Measurements from ENCODE around the gene CEP55.
A peak's percentile ranks its signal among the peaks of the same experiment; 100 is the strongest.
"Not testable (repeated sequence)": the region's sequence is repeated elsewhere in the genome, so short reads cannot be mapped to it uniquely, and the experiment has no call there.

Gene CEP55

GRCh38 chr10:93541402-93542357 lies 45.3 kb downstream of the CEP55 start:
- no peak for DNase-seq (ENCODE audit: low read depth)
- in situ Hi-C loops (cut with HindIII; ENCODE audit: low sequenced_read_pairs): no loop called here
- no peak overlapping the region for H3K4me3 ChIP-seq (ENCODE audit: low read depth, low read length)
- TF ChIP-seq, protein P1, sequence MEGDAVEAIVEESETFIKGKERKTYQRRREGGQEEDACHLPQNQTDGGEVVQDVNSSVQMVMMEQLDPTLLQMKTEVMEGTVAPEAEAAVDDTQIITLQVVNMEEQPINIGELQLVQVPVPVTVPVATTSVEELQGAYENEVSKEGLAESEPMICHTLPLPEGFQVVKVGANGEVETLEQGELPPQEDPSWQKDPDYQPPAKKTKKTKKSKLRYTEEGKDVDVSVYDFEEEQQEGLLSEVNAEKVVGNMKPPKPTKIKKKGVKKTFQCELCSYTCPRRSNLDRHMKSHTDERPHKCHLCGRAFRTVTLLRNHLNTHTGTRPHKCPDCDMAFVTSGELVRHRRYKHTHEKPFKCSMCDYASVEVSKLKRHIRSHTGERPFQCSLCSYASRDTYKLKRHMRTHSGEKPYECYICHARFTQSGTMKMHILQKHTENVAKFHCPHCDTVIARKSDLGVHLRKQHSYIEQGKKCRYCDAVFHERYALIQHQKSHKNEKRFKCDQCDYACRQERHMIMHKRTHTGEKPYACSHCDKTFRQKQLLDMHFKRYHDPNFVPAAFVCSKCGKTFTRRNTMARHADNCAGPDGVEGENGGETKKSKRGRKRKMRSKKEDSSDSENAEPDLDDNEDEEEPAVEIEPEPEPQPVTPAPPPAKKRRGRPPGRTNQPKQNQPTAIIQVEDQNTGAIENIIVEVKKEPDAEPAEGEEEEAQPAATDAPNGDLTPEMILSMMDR (IDR thresholded peaks at IDR 0.05; ENCODE audit: low read depth, low read length, missing control alignments): peak; percentile 82

DNA sequence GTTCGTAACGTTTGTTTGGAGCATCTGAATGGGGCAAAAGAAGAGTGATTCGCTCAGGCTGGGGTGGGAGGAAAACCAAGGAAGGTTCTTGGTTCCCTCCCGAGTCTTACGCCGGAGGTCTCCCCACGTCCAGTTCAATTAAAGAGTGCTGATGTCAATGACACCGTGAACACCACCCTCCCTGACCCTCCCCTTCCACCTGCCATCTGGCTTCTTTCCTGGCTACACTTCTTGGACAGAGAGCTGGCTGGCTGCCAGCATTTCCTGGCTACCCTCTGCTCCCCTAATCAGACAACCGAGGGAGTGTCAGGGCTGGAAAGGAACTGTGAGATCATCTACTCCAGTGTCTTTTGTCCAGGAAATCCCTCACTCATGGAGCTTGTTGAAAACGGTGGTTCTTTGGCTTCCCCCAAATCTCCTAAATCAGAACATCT lies 46.0 kb downstream of the CEP55 start:
- TF ChIP-seq, protein P1 (IDR thresholded peaks at IDR 0.05; ENCODE audit: low read depth, low read length, missing control alignments): no peak
- in situ Hi-C loops (cut with HindIII; ENCODE audit: low sequenced_read_pairs): no loop called here
- no peak for DNase-seq (ENCODE audit: low read depth)
- H3K4me3 ChIP-seq (ENCODE audit: low read depth, low read length): no peak overlapping the region

DNA sequence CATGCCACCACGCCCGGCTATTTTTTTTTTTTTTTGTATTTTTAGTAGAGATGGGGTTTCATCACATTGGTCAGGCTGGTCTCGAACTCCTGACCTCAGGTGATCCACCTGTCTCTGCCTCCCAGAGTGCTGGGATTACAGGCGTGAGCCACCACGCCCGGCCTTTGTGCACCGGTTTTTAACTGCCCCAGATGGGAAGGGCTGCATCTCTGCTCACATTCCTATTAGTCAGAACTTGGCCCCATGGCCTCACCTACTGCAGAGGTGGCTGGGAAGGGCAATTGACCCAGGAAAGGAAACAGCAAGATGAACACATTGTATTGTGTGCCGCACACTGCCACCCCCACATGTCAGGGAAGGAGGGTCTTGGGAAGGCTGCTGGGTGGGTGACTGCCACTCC lies 50.6 kb downstream of the CEP55 start:
- in situ Hi-C loops (cut with HindIII; ENCODE audit: low sequenced_read_pairs); H3K4me3 ChIP-seq (ENCODE audit: low read depth, low read length); DNase-seq (ENCODE audit: low read depth): not testable (repeated sequence)

DNA sequence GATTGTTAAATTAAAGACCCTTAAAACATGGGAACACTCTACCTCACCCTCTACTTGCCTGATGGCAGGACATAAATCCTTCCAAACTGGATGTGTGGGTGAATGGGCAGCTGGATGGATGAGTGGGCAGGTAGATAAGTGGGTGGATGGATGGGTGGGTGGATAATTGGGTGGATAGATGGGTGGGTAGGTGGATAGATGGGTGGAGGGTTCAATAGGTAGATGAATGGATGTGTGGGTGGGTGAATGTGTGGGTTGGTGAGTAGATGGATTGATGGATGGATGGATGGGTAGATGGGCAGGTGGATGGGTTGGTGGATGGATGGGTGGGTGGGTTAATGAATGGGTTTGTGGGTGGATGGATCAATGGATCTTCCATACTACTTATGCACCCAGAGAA lies 51.1 kb downstream of the CEP55 start:
- H3K4me3 ChIP-seq (ENCODE audit: low read depth, low read length): no peak overlapping the region
- in situ Hi-C loops (cut with HindIII; ENCODE audit: low sequenced_read_pairs): no loop called here
- TF ChIP-seq, protein P1 (IDR thresholded peaks at IDR 0.05; ENCODE audit: low read depth, low read length, missing control alignments): no peak
- DNase-seq (ENCODE audit: low read depth): no peak

DNA sequence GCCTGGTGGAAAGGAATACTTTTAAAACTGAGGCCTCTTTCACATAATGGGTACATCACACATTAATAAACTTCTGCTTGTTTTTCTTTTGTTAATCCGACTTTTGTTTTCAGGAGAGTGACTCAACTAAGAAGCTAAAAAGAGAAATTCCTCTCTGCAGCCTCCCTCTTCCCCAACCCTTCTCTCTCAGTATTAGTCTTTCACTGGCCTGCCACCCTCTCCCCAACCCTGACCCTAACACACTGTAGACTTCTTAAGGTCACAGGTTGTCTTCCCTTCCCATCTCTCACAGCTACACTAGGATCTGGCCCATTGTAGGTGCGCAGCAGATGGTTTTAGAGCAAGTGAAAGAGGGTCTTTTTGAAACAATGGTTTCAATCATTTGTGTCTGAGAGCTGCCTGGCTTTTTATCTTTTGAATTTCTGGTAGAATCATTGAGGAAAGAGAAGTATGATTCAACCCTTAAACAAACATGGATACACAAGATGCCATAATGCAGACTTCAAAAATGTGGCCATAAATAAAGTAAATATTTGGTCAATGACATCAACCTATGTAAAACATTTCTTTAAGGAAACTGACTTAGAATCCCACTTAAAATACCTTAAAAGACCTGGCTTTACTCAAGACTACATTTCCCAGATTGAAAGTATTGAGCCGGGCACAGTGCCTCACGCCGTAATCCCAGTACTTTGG lies 52.1 kb downstream of the CEP55 start:
- DNase-seq (ENCODE audit: low read depth): no peak
- no peak overlapping the region for H3K4me3 ChIP-seq (ENCODE audit: low read depth, low read length)
- TF ChIP-seq, protein P1 (IDR thresholded peaks at IDR 0.05; ENCODE audit: low read depth, low read length, missing control alignments): no peak
- in situ Hi-C loops (cut with HindIII; ENCODE audit: low sequenced_read_pairs): no loop called here

- TF ChIP-seq, protein P1 (IDR thresholded peaks at IDR 0.05; ENCODE audit: low read depth, low read length, missing control alignments): no peak
- in situ Hi-C loops (cut with HindIII; ENCODE audit: low sequenced_read_pairs): no loop called here
- no peak for DNase-seq (ENCODE audit: low read depth)
- H3K4me3 ChIP-seq (ENCODE audit: low read depth, low read length): no peak overlapping the region
These were observed 54.2 kb downstream of the CEP55 start for GRCh38 chr10:93550606-93551005.

GRCh38 chr10:93552780-93553179 lies 56.4 kb downstream of the CEP55 start:
- TF ChIP-seq, protein P1 (IDR thresholded peaks at IDR 0.05; ENCODE audit: low read depth, low read length, missing control alignments): no peak
- in situ Hi-C loops (cut with HindIII; ENCODE audit: low sequenced_read_pairs): no loop called here
- no peak for DNase-seq (ENCODE audit: low read depth)
- H3K4me3 ChIP-seq (ENCODE audit: low read depth, low read length): no peak overlapping the region

Measured in astrocyte of the cerebellum (primary cell).